Osteoblast (primary cell): ENCODE data around the gene DPF1. TPM values are rescaled to one million over a fixed set of nuclear protein-coding genes. Genes with fewer than 3 reads are reported as not detected.

Experiments used
- DNase-seq: peaks from one replicate; pipeline ENCODE4 v3.0.0; 2011; ENCODE audit warnings: low spot score, mixed read lengths; ENCODE audit not compliant: insufficient read length; ENCODE audit errors: missing footprints
- H2AFZ ChIP-seq: 2 replicates; pipeline ENCODE4 v1.6.0; 2011; ENCODE audit warnings: mild to moderate bottlenecking, low read length
- H3K27ac ChIP-seq: 2 replicates; pipeline ENCODE4 v1.5.1; 2011; ENCODE audit warnings: mild to moderate bottlenecking, low read depth, low read length, moderate library complexity
- H3K27me3 ChIP-seq: 2 replicates; pipeline ENCODE4 v1.6.0; 2012; ENCODE audit warnings: mild to moderate bottlenecking, control low read depth, inconsistent platforms, low read length, moderate library complexity; ENCODE audit not compliant: insufficient read depth
- H3K36me3 ChIP-seq: 2 replicates; pipeline ENCODE4 v1.5.1; 2011; ENCODE audit warnings: mild to moderate bottlenecking, low read length, control low read depth, moderate library complexity; ENCODE audit not compliant: insufficient read depth
- H3K4me1 ChIP-seq: 2 replicates; pipeline ENCODE4 v1.5.1; 2011; ENCODE audit warnings: mild to moderate bottlenecking, low read length, control low read depth, moderate library complexity; ENCODE audit not compliant: insufficient read depth
- H3K4me2 ChIP-seq: 2 replicates; pipeline ENCODE4 v1.6.0; 2011; ENCODE audit warnings: mild to moderate bottlenecking, low read length; ENCODE audit not compliant: insufficient read depth
- H3K4me3 ChIP-seq: fragments of 200-600 bp; sonication (generic); 3 replicates; pipeline ENCODE4 v1.5.1; 2012; ENCODE audit warnings: mild to moderate bottlenecking, low read length, inconsistent platforms; ENCODE audit not compliant: insufficient read depth
- H3K79me2 ChIP-seq: 2 replicates; pipeline ENCODE4 v1.6.0; 2012; ENCODE audit warnings: mild to moderate bottlenecking, low read length, control low read depth, inconsistent platforms; ENCODE audit not compliant: insufficient read depth
- H3K9me3 ChIP-seq: 2 replicates; pipeline ENCODE4 v1.5.1; 2011; ENCODE audit warnings: low read depth, low read length, control low read depth
- H4K20me1 ChIP-seq: 2 replicates; pipeline ENCODE4 v1.6.0; 2012; ENCODE audit warnings: mild to moderate bottlenecking, low read length, control low read depth; ENCODE audit not compliant: insufficient read depth
- total RNA-seq: library from RNA; depleted of rRNA; stranded (reverse); fragments of >200 nt; gene quantifications from 2 replicates; pipeline ENCODE4 v1.2.3, GENCODE V29; 2012
- TF ChIP-seq, protein P1 (sequence below): IDR thresholded peaks from 2 replicates; pipeline ENCODE4 v1.5.1; 2011; ENCODE audit warnings: mild to moderate bottlenecking, low read depth, low read length, moderate library complexity; ENCODE audit errors: extremely low read depth

Gene DPF1
- total RNA-seq, 1 donor = 0.72 TPM

DNA sequence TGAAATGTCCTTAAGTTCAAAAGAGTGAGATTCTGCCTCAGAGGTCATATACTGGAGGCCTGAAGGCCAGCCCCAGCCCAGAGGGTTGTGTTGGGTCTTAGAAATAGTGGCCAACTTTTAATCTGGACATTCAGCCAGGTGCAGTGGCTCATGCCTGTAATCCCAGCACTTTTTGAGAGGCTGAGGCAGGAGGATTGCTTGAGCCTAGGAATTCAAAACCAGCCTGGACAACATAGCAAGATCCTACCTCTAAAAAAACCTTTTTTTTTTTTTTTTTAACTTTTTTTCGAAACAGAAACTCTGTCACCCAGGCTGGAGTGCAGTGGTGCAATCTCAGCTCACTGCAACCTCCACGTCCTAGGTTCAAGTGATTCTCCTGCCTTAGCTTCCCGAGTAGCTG, 15.5 kb downstream of the DPF1 start:
- Histone ChIP-seq H3K27me3 (no peaks in the 10 kb centered on the region), H3K4me3 (no peak overlapping the region), H4K20me1 (no peaks in the 10 kb centered on the region), H3K4me1 (peaks cover 17% of the 10 kb centered on the region), H3K27ac (no peak overlapping the region), H3K36me3 (peaks cover 14% of the 10 kb centered on the region), H3K9me3 (no peaks in the 10 kb centered on the region), H3K79me2 (no peaks in the 10 kb centered on the region), H3K4me2 (no peak overlapping the region), H2AFZ (no peak overlapping the region)
- no peak for DNase-seq
- TF ChIP-seq, protein P1, sequence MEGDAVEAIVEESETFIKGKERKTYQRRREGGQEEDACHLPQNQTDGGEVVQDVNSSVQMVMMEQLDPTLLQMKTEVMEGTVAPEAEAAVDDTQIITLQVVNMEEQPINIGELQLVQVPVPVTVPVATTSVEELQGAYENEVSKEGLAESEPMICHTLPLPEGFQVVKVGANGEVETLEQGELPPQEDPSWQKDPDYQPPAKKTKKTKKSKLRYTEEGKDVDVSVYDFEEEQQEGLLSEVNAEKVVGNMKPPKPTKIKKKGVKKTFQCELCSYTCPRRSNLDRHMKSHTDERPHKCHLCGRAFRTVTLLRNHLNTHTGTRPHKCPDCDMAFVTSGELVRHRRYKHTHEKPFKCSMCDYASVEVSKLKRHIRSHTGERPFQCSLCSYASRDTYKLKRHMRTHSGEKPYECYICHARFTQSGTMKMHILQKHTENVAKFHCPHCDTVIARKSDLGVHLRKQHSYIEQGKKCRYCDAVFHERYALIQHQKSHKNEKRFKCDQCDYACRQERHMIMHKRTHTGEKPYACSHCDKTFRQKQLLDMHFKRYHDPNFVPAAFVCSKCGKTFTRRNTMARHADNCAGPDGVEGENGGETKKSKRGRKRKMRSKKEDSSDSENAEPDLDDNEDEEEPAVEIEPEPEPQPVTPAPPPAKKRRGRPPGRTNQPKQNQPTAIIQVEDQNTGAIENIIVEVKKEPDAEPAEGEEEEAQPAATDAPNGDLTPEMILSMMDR = no peak

DNA sequence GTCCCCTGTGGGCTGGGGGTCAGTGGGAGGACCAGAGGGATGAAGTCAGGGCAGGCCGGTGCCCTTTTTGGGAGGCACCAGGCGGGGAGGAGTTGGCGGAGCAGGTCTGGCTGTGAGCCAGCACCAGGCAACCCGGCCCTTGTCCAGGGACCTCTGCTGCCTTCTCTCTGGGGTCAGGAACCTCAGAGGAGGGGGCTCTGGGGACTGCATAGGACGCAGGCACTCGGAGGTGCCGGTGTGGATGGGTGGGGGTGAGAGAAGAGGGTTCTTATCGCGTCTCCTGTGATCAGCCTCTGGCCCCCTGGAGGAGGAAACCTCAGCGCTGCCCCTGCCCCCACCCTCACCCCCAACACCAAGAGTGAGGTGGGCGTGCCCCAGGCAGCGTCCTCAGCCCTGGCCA, 16.5 kb downstream of the DPF1 start:
- H3K9me3 ChIP-seq = no peaks in the 10 kb centered on the region

DNA sequence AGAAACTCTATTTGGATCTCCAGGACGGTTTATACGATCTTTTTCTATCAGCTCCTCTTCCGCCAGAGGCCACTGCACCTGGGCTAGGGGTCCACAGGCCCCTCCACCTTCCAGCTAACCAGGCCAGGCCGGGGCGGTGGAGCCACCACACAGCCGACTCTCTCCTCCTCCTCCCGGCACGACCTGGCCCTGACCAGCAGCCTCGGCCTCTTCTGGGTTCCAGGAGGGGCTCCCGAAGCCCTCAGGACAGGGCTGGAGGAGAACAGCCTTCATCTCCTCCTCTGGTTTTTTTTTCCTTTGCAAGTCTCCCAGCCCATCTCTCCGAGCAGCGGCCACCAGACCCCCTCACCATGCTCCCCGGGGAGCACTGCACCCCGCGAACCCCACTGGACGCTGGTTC, 17.1 kb downstream of the DPF1 start:
- Histone ChIP-seq H3K4me1 (peaks cover 16% of the 10 kb centered on the region), H3K9me3 (no peaks in the 10 kb centered on the region), H3K27ac (no peak overlapping the region), H3K79me2 (no peaks in the 10 kb centered on the region), H3K27me3 (no peaks in the 10 kb centered on the region), H4K20me1 (no peaks in the 10 kb centered on the region), H3K4me2 (no peak overlapping the region), H2AFZ (no peak overlapping the region), H3K4me3 (no peak overlapping the region), H3K36me3 (peaks cover 26% of the 10 kb centered on the region)
- no peak for DNase-seq
- TF ChIP-seq, protein P1 = no peak

More for the DNA sequence above, 16.5 kb downstream of the DPF1 start:
- peaks cover 16% of the 10 kb centered on the region for H3K4me1 ChIP-seq
- no peaks in the 10 kb centered on the region for H3K27me3 ChIP-seq
- peaks cover 22% of the 10 kb centered on the region for H3K36me3 ChIP-seq
- H3K4me2 ChIP-seq = no peak overlapping the region
- no peak for DNase-seq
- H2AFZ ChIP-seq = no peak overlapping the region
- no peak overlapping the region for H3K27ac ChIP-seq
- TF ChIP-seq, protein P1 = no peak
- no peak overlapping the region for H3K4me3 ChIP-seq
- no peaks in the 10 kb centered on the region for H3K79me2 ChIP-seq
- no peaks in the 10 kb centered on the region for H4K20me1 ChIP-seq

DNA sequence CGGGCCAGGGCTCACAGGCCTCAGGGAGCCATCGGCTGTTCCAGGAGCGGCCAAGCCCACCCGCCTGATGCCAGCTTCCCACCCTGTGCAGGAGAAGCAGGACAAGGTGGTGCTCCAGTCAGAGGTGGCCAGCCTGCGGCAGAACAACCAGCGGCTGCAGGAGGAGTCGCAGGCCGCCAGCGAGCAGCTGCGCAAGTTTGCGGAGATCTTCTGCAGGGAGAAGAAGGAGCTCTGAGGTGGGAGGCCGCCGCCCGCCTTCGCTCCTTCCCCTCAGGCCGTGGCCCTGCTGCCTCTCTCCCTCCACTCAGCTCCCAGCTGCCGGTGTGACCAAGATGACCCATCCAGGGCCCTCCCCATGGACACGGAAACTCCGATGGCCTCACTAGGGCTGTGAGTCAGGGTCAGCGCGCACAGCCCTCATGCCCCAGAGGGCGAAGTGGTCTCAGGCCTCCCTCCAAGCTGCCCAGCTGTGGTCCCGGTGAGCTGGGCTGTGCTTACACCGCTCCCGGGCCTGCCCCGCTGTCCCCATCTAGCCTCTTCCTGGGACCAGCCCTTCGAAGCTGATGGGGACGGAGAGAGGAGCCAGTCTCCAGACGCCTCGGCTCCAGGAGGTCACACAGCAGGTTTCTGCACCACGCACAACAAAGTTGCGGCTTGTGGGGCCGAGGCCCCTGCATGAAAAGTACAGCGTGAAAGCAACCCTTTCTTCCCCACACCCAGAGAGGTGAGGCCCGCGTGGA, 17.8 kb downstream of the DPF1 start:
- no peak overlapping the region for H2AFZ ChIP-seq
- DNase-seq = no peak
- H3K4me3 ChIP-seq = no peak overlapping the region
- no peaks in the 10 kb centered on the region for H4K20me1 ChIP-seq
- H3K9me3 ChIP-seq = no peaks in the 10 kb centered on the region
- no peak overlapping the region for H3K27ac ChIP-seq
- peaks cover 34% of the 10 kb centered on the region for H3K36me3 ChIP-seq
- no peak overlapping the region for H3K4me2 ChIP-seq
- H3K27me3 ChIP-seq = no peaks in the 10 kb centered on the region
- H3K79me2 ChIP-seq = no peaks in the 10 kb centered on the region
- H3K4me1 ChIP-seq = peaks cover 16% of the 10 kb centered on the region
- TF ChIP-seq, protein P1 = no peak
